ENCODE results near the gene OR6C70. TPM values are rescaled to one million over a fixed set of nuclear protein-coding genes. Genes with fewer than 3 reads are reported as not detected.

OR6C70 gene
- total RNA-seq (ENCODE audit: low replicate concordance): not detected in 2 replicates
- long read RNA-seq: 0 reads

DNA sequence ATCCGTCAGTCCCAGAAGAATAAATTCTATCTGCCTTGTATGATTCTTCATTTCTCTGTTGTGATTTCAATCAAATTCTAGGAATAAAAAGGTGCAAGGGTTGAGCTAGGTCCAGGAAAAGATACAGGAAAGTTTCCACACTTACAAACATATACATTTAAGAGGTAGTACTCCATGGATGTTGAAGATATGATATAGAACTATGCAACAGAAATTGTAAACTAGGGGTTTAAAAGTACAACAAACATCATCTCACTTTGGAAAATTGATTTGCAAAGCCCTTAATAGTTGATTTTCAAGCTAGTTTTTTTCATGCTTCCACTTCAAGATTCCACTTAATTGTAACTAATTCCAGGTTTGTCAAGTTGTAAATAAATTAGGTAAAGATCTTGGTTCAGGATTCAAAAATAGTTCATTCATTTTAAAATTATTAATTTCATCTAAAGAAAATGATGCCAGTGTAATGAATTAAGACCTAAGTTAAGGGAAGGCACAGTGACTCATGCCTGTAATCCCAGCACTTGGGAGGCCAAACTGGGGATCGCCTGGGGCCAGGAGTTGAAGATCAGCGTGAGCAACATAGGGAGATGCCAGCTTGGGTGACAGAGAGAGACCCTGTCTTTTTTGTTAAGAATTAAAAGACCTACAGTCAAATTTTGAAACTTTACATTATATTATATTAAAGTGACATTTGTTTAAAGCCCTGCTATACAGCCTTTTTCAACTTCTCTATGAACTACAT, at the start of gene OR6C70:
Gene OR6C70, minus strand, starts transcription at position 51 of the 742 bp plus-strand sequence. Its CDS starts 0 bp downstream, at position 51.
- Mint-ChIP-seq H3K27ac (no peak within 1 kb of the TSS), H3K27me3 (no peaks in the 10 kb centered on the region), H3K4me3 (no peak within 1 kb of the TSS), H3K36me3 (no peaks in the 10 kb centered on the region), H3K4me1 (ENCODE audit: unreplicated experiment) (no peaks in the 10 kb centered on the region), H3K9me3 (no peaks in the 10 kb centered on the region)
- no peak for TF ChIP-seq CTCF (conservative IDR thresholded peaks at IDR 0.05)
- DNase-seq (ENCODE audit: extremely low spot score, unreplicated experiment): no peak

DNA sequence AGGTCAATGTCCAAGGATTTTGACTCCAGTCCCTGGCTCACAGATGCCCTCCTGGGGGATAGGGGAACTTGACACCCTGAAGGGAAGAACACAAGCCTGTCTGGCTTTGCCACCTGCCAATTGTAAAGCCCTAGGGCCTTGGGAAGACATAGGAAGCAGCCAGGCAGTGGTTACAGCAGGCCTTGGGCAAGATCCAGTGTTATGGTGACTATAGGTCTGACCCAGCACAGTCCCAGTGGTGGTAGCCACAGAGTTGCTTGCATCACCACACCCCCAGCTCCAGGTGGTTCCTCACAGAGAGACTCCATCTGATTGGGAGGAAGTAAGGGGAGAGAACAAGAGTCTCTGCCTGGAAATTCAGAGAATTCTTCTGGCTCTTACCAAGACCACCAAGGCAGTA, 46.5 kb upstream of the OR6C70 start:
- H3K9me3 Mint-ChIP-seq: no peaks in the 10 kb centered on the region
- no peaks in the 10 kb centered on the region for H3K36me3 Mint-ChIP-seq
- no peak for DNase-seq (ENCODE audit: extremely low spot score, unreplicated experiment)
- no peak overlapping the region for H3K4me3 Mint-ChIP-seq
- no peaks in the 10 kb centered on the region for H3K27me3 Mint-ChIP-seq
- no peaks in the 10 kb centered on the region for H3K4me1 Mint-ChIP-seq (ENCODE audit: unreplicated experiment)
- no peak overlapping the region for H3K27ac Mint-ChIP-seq
- no peak for TF ChIP-seq CTCF (conservative IDR thresholded peaks at IDR 0.05)

DNA sequence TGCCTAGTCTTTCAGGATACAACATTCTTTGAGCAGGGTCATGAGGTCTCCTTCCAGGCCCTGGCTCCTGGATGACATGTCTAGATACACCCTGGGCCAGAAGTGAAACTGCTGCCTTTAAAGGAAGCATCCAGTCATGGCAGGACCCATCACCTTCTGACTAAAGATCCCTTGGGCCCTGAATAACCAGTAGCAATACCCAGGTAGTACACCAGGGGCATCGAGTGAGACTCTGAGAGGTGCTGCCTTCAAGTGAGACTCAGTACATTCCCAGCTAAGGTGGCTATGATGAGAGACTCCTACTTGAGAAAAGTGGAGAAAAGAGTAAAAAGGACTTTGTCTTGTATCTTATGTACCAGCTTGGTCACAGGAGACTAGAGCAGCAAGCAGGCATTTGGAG, 45.8 kb upstream of the OR6C70 start:
- Mint-ChIP-seq H3K9me3 (no peaks in the 10 kb centered on the region), H3K4me1 (ENCODE audit: unreplicated experiment) (no peaks in the 10 kb centered on the region), H3K27ac (no peak overlapping the region), H3K36me3 (no peaks in the 10 kb centered on the region), H3K4me3 (no peak overlapping the region), H3K27me3 (no peaks in the 10 kb centered on the region)
- peak; percentile 41 for TF ChIP-seq CTCF (conservative IDR thresholded peaks at IDR 0.05)
- DNase-seq (ENCODE audit: extremely low spot score, unreplicated experiment): no peak

- no peak for DNase-seq (ENCODE audit: extremely low spot score, unreplicated experiment)
- peaks cover 5% of the 10 kb centered on the region for H3K4me1 Mint-ChIP-seq (ENCODE audit: unreplicated experiment)
- no peak for TF ChIP-seq CTCF (conservative IDR thresholded peaks at IDR 0.05)
- no peaks in the 10 kb centered on the region for H3K9me3 Mint-ChIP-seq
- H3K27me3 Mint-ChIP-seq: no peaks in the 10 kb centered on the region
- no peak overlapping the region for H3K4me3 Mint-ChIP-seq
- H3K36me3 Mint-ChIP-seq: no peaks in the 10 kb centered on the region
- H3K27ac Mint-ChIP-seq: no peak overlapping the region
These were observed 31.7 kb upstream of the OR6C70 start for GRCh38 chr12:55501601-55502000.

DNA sequence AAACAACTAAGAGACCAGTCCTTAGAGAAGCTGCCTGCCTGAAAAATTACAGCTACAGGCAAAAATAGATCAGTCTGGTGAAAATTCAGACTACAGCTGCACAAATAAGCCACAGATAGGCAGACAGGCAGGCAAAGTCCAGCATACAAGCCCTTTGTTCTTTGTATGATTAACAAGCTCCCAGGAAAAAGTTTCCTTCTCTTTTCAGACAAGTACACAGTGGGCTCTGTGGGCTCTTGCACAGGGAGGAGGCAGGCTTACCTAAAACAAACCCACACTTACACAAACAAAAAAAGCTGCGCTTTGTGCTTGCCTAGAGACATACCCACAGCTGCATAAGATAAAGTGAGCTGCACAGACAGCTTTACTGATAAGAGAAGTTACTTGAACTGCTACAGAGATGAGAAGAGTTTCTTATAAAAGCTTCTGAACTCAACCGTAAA, 29.9 kb upstream of the OR6C70 start:
- Mint-ChIP-seq H3K9me3 (no peaks in the 10 kb centered on the region), H3K4me1 (ENCODE audit: unreplicated experiment) (peaks cover 5% of the 10 kb centered on the region), H3K36me3 (no peaks in the 10 kb centered on the region), H3K27ac (no peak overlapping the region), H3K27me3 (no peaks in the 10 kb centered on the region), H3K4me3 (no peak overlapping the region)
- no peak for TF ChIP-seq CTCF (conservative IDR thresholded peaks at IDR 0.05)
- DNase-seq (ENCODE audit: extremely low spot score, unreplicated experiment): no peak

All from type B pancreatic cell (in vitro differentiated cells).